IPS-20b (cell line): ENCODE results near the gene FMN1.
A peak's percentile ranks its signal among the peaks of the same experiment; 100 is the strongest.

Source experiments
- H3K27ac ChIP-seq: one replicate; pipeline ENCODE4 v1.5.1; 2013; ENCODE audit warnings: low read length
- H3K27me3 ChIP-seq: 2 replicates; pipeline ENCODE4 v1.6.1; 2013; ENCODE audit warnings: mild to moderate bottlenecking, low read length, inconsistent platforms; ENCODE audit not compliant: insufficient read depth
- H3K36me3 ChIP-seq: 2 replicates; pipeline ENCODE4 v1.6.1; 2013; ENCODE audit warnings: low read depth, mild to moderate bottlenecking, inconsistent platforms, low read length, moderate library complexity; ENCODE audit not compliant: insufficient read depth
- H3K4me1 ChIP-seq: 2 replicates; pipeline ENCODE4 v1.6.1; 2013; ENCODE audit warnings: mild to moderate bottlenecking, control low read depth, inconsistent platforms, low read length, moderate library complexity; ENCODE audit not compliant: insufficient read depth
- H3K4me3 ChIP-seq: 2 replicates; pipeline ENCODE4 v1.5.1; 2013; ENCODE audit warnings: mild to moderate bottlenecking, low read length, inconsistent platforms
- H3K9ac ChIP-seq: 2 replicates; pipeline ENCODE4 v1.6.1; 2013; ENCODE audit warnings: low read depth, mild to moderate bottlenecking, inconsistent platforms, low read length, moderate library complexity
- H3K9me3 ChIP-seq: 2 replicates; pipeline ENCODE4 v1.6.1; 2013; ENCODE audit warnings: mild to moderate bottlenecking, low read depth, low read length, inconsistent platforms; ENCODE audit not compliant: insufficient read depth

The FMN1 gene

GRCh38 chr15:32903591-32904290 is 290.8 kb downstream of the FMN1 start:
- Histone ChIP-seq H3K9me3 (no peaks in the 10 kb centered on the region), H3K27ac (no peak overlapping the region), H3K4me3 (no peak overlapping the region), H3K9ac (no peak overlapping the region), H3K36me3 (no peaks in the 10 kb centered on the region), H3K27me3 (no peaks in the 10 kb centered on the region), H3K4me1 (peaks cover 24% of the 10 kb centered on the region)

DNA sequence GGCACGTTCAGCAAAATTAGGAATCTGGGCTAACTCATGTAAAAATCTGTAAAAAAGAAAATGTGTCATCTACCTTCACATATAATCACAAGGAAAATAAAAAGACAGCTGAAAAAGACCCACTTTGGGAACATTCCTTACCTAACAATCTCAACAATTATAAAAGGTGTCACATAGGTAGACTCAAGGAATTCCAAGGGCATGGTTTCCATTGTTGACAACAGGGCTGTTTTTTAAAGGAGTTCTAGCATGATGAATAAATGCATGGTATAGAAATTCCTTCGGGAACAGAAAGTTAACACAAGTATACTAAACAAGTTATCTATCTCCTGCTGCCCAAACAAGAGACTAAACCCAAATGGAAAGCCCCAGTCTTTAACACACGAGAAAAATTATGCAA is 292.5 kb downstream of the FMN1 start:
- Histone ChIP-seq H3K27me3 (peaks cover 17% of the 10 kb centered on the region; the same call in 1 of the 2 replicates), H3K4me1 (peaks cover 36% of the 10 kb centered on the region), H3K4me3 (no peak overlapping the region), H3K36me3 (no peaks in the 10 kb centered on the region), H3K27ac (no peak overlapping the region), H3K9ac (no peak overlapping the region), H3K9me3 (no peaks in the 10 kb centered on the region)

DNA sequence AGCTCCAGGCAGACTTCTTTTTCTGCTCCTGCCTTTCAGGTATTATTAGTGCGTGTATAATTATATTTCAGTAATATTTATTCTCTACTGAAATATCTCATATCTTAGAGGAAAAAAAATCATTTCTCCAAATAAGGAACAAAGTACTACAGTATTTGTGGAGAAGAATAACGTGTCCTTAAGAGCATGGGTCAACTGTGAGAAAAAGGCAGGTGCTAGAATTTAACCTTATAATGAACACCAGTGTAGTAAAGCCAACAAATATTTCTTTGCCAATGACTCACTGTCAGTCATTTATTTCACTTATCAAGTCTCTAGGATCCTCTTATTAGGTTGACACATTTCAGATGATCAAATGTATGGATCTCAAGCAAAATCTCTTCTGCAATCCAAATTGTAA is 293.3 kb downstream of the FMN1 start:
- H3K4me3 ChIP-seq = no peak overlapping the region
- H3K4me1 ChIP-seq = peaks cover 36% of the 10 kb centered on the region
- H3K27me3 ChIP-seq = peaks cover 21% of the 10 kb centered on the region; the same call in 1 of the 2 replicates
- no peaks in the 10 kb centered on the region for H3K9me3 ChIP-seq
- H3K9ac ChIP-seq = no peak overlapping the region
- no peak overlapping the region for H3K27ac ChIP-seq
- no peaks in the 10 kb centered on the region for H3K36me3 ChIP-seq

GRCh38 chr15:32899126-32899596 is 295.4 kb downstream of the FMN1 start:
- Histone ChIP-seq H3K4me3 (peak overlapping the region; percentile 23; the same call in 1 of the 2 replicates), H3K9me3 (no peaks in the 10 kb centered on the region), H3K27me3 (peaks cover 21% of the 10 kb centered on the region; the same call in 1 of the 2 replicates), H3K27ac (no peak overlapping the region), H3K9ac (no peak overlapping the region), H3K36me3 (no peaks in the 10 kb centered on the region), H3K4me1 (peaks cover 36% of the 10 kb centered on the region)

- Histone ChIP-seq H3K27me3 (peaks cover 21% of the 10 kb centered on the region; the same call in 1 of the 2 replicates), H3K4me3 (peak overlapping the region; percentile 21; the same call in 1 of the 2 replicates), H3K9me3 (no peaks in the 10 kb centered on the region), H3K27ac (no peak overlapping the region), H3K36me3 (no peaks in the 10 kb centered on the region), H3K9ac (no peak overlapping the region), H3K4me1 (peaks cover 36% of the 10 kb centered on the region)
Measured at GRCh38 chr15:32898414-32898813, 296.1 kb downstream of the FMN1 start.

DNA sequence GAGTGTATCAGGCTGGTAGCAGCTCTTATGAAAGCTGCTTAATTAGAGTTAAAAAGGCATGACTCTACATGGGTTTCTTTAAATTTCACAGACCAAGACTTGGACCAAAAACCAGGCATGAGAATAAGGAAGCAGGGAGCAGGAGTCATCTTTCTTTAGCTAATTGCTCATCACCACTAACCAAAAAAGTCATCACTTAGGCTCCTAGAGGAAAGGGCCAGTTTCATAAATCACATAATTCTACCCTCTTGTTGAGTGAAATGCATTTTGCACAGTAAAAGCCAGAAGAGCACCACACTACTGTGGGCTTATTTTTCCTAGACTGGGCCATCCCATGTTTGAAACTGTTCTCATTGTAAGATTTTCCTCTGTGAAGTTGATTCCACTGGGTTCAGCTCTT is 301.1 kb downstream of the FMN1 start:
- Histone ChIP-seq H3K27ac (no peak overlapping the region), H3K9ac (no peak overlapping the region), H3K36me3 (no peaks in the 10 kb centered on the region), H3K27me3 (peaks cover 18% of the 10 kb centered on the region; the same call in 1 of the 2 replicates), H3K4me1 (peaks cover 11% of the 10 kb centered on the region), H3K9me3 (no peaks in the 10 kb centered on the region), H3K4me3 (no peak overlapping the region)

GRCh38 chr15:32889214-32889613 is 305.3 kb downstream of the FMN1 start:
- no peak overlapping the region for H3K4me3 ChIP-seq
- H3K36me3 ChIP-seq = no peaks in the 10 kb centered on the region
- no peaks in the 10 kb centered on the region; the same call in 1 of the 2 replicates for H3K4me1 ChIP-seq
- H3K9ac ChIP-seq = no peak overlapping the region
- no peaks in the 10 kb centered on the region for H3K9me3 ChIP-seq
- no peak overlapping the region for H3K27ac ChIP-seq
- no peaks in the 10 kb centered on the region for H3K27me3 ChIP-seq

- H3K4me1 ChIP-seq = no peaks in the 10 kb centered on the region; the same call in 1 of the 2 replicates
Measured at GRCh38 chr15:32888221-32888761, 306.2 kb downstream of the FMN1 start.

GRCh38 chr15:32887090-32887489 is 307.4 kb downstream of the FMN1 start:
- H3K36me3 ChIP-seq = no peaks in the 10 kb centered on the region
- H3K4me1 ChIP-seq = no peaks in the 10 kb centered on the region; the same call in 1 of the 2 replicates
- H3K27ac ChIP-seq = no peak overlapping the region
- no peak overlapping the region for H3K9ac ChIP-seq
- H3K27me3 ChIP-seq = no peaks in the 10 kb centered on the region
- H3K9me3 ChIP-seq = no peaks in the 10 kb centered on the region
- H3K4me3 ChIP-seq = no peak overlapping the region

More at GRCh38 chr15:32888221-32888761, 306.2 kb downstream of the FMN1 start:
- no peaks in the 10 kb centered on the region for H3K9me3 ChIP-seq
- H3K9ac ChIP-seq = no peak overlapping the region
- H3K4me3 ChIP-seq = no peak overlapping the region
- H3K27ac ChIP-seq = no peak overlapping the region
- no peaks in the 10 kb centered on the region for H3K27me3 ChIP-seq
- H3K36me3 ChIP-seq = no peaks in the 10 kb centered on the region

- Histone ChIP-seq H3K36me3 (no peaks in the 10 kb centered on the region), H3K9me3 (no peaks in the 10 kb centered on the region), H3K27ac (no peak overlapping the region), H3K27me3 (no peaks in the 10 kb centered on the region), H3K9ac (no peak overlapping the region), H3K4me3 (no peak overlapping the region), H3K4me1 (no peaks in the 10 kb centered on the region; the same call in 1 of the 2 replicates)
Measured at GRCh38 chr15:32886459-32886858, 308.1 kb downstream of the FMN1 start.

DNA sequence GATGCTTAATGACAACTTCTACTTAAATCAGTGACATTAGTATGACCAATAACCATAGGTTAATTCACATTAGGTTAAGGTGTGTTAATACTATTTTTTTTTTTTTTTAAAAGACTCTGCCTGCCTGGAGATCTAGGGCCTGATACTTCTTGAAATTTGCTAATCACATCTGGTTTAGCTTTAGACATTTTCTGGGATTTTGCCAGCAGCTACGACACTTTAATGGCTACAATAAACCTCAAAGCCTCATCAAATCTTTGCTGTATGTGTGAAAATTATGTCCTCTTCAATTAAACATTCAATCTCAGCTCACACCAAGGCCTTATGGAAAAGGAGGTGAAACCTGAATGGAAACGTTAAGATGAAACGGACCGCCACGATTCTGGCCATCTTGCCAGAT is 308.8 kb downstream of the FMN1 start:
- H3K9me3 ChIP-seq = no peaks in the 10 kb centered on the region
- H3K4me1 ChIP-seq = no peaks in the 10 kb centered on the region; the same call in 1 of the 2 replicates
- no peaks in the 10 kb centered on the region for H3K36me3 ChIP-seq
- no peak overlapping the region for H3K9ac ChIP-seq
- H3K27me3 ChIP-seq = no peaks in the 10 kb centered on the region
- H3K4me3 ChIP-seq = no peak overlapping the region
- no peak overlapping the region for H3K27ac ChIP-seq

DNA sequence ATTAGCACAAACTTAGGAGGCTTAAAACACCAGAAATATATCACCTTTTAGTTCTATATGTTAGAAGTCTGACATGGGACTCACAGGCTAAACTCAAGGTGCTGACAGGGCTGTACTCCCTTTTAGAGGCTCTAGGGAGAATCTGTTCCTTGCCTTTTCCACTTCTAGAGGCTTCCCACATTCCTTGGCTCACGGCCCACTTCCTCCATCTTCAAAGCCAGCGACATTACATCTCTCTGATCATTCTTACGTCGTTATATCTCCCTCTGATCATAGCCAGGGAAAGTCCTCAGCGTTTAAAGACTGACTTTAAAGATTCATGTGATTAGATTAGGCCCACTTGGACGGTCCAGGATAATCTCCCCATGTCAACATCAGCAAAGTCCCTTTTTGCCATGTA is 310.4 kb downstream of the FMN1 start:
- no peaks in the 10 kb centered on the region for H3K27me3 ChIP-seq
- H3K9ac ChIP-seq = no peak overlapping the region
- H3K4me3 ChIP-seq = no peak overlapping the region
- no peak overlapping the region for H3K27ac ChIP-seq
- no peaks in the 10 kb centered on the region for H3K36me3 ChIP-seq
- H3K9me3 ChIP-seq = no peaks in the 10 kb centered on the region
- no peaks in the 10 kb centered on the region; the same call in 1 of the 2 replicates for H3K4me1 ChIP-seq
